ENCODE results near the gene MYH13.
A peak's percentile ranks its signal among the peaks of the same experiment; 100 is the strongest.

MYH13 gene

DNA sequence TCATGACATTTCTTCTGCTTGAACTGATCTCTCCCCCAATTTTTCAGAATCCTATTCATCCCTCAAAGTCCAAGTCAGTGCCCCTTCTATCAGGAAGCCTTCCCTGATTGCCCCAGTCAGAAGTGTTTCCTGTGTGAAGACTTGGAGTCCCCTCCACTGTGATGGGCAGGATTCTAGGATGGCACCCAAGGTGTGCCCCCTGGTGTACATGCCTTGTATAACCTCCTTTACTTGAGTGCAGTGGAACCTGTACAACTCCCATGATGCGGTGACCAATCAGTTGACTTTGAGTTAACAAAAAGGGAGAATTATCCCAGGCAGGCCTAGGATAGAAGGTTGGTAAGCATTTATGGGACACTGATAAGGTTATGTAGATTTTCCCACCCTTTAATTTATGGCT lies 23.4 kb downstream of the MYH13 start:
- FAIRE-seq, result no peak
- peak; percentile 20 for DNase-seq (ENCODE audit: insufficient read length, low spot score)

DNA sequence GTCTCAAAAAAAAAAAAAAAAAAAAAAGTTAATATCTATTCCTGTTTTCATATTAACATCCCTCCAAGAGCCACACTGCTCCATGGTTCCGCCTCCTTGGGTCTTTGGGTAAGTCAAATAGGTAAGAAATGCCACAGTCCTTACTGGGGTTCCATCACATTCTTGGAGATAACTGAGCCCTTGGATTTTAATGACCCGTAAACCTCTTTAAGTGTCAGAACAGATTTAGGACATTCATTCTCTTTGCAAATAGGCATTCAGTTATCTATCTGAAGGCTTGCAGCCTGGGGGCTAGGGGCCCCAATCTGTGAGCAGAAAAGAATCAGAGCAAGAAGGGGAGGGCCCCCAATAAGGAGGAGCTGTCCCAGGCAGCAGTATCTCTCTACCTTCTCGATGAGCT lies 28.0 kb downstream of the MYH13 start:
- FAIRE-seq, result no peak
- DNase-seq (ENCODE audit: insufficient read length, low spot score), result no peak

GRCh38 chr17:10339051-10339450 lies 33.8 kb downstream of the MYH13 start:
- FAIRE-seq (no peak), DNase-seq (ENCODE audit: insufficient read length, low spot score) (no peak)

DNA sequence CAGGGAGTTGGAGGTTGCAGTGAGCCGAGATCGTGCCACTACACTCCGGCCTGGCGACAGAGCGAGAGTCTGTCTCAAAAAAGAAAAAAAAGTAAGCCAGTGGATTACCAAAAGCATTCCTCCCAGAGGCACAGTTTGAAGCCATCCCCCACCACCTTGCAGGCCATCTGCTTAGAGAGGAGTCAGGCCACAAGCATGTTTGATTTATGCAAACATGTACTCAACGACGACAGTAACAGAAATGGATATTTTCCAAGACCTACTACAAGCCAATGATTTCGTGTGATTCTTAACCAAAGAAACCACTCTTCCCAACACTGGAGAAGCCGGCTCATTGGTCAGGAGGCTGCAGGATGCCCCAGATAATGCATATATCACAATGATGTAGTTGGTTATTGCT lies 34.8 kb downstream of the MYH13 start:
- FAIRE-seq (no peak), DNase-seq (ENCODE audit: insufficient read length, low spot score) (no peak)

DNA sequence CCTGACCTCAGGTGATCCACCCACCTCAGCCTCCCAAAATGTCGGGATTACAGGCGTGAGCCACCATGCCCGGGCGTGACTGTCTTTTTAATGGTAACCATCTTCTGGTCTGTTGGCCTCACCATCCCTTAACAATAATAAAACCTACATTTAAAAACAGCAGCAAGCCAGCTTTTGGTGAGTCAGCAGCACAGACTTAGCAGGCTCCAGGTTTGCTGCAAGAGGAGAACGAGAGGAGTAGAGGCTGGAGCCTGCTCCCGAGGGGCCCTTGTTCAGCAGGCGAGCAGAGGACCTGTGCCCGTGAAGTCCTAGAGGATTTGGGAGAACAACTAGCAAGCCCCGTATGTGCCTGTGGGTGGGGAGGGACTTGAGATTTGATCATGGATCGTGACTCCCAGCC lies 35.7 kb downstream of the MYH13 start:
- DNase-seq (ENCODE audit: insufficient read length, low spot score), result no peak
- FAIRE-seq, result no peak

DNA sequence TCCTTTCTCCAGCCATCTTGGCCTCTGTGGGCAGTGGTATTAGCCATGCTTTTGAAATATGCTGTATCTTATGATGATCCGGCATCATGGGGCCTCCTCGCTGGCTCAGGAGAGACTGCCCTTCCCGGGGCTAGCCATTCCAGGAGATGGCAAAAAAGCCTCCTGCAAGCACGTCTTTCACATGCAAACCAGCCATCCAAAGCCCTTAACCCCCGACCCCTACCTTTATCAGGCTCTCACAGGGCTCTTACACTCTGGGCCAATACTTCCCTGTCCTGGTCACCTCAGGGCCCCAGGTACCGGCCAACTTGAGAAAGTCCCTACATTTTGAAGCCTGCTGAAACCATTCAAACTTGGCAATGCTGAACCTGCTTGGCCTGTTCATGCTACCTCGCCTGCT lies 36.4 kb downstream of the MYH13 start:
- FAIRE-seq (no peak), DNase-seq (ENCODE audit: insufficient read length, low spot score) (no peak)

- no peak for FAIRE-seq
Measured at GRCh38 chr17:10332515-10332914, 40.3 kb downstream of the MYH13 start.

DNA sequence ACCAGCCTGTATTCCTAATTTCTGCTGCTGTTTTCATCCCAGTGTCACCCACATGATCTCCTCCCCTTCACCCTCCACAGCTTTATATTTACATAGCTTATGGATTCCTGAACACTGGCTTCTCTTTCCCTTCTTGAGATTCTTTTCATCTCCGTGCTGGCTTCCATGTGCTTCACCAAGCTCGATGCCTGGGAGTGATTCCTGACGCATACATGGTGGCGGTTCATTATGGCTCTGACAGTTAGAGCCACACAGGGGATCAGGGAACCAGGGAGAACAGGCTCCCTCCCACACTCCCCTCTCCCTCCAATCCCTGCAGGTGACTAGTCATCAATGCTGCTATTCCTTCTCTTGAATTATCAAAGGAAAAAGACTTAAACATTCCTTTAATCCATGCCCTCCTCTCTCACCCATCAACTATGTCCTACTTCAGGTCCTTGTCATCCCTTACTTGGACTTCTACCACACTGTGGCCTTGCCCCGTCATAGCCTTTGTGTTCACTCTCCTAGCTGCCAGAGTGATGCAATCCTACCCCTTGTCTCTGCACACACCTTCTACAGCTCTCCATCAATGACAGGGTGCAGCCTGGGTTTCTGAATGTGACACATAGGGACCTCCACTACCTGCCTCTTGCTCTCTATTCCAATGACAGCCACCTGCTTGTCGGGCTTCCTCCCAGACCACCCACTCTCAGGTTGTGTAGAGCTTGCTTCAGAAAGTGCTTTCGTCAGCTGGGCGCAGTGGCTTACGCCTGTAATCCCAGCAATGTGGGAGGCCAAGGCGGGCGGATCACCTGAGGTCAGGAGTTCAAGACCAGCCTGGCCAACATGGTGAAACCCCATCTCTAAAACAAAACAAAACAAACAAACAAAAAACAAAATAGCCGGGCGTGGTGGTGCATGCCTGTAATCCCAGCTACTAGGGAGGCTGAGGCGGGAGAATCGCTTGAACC lies 43.6 kb downstream of the MYH13 start:
- no peak for FAIRE-seq

More at GRCh38 chr17:10332515-10332914, 40.3 kb downstream of the MYH13 start:
- DNase-seq (ENCODE audit: insufficient read length, low spot score), result no peak

DNA sequence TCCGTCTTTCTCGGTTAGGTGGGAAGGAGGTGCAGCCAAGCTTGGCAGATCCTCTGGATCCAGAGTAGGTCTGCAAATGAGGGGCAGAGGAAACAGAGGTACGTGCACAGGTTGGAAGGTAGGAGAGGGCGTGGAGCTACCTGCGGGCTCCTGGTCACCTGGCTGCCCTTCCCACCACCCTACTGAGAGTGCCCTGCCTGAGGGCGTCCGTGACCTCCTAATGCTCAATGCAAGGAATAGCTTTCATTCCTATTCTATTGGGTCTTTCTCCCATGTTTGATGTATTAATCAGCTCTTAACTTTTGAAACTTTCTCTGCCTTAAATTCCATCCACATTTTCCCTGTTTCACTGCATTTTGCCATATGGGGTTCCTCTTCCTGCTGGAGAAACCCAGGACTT lies 44.6 kb downstream of the MYH13 start:
- DNase-seq (ENCODE audit: insufficient read length, low spot score) (no peak), FAIRE-seq (no peak)

More for the DNA sequence above, 43.6 kb downstream of the MYH13 start:
- DNase-seq (ENCODE audit: insufficient read length, low spot score), result no peak

DNA sequence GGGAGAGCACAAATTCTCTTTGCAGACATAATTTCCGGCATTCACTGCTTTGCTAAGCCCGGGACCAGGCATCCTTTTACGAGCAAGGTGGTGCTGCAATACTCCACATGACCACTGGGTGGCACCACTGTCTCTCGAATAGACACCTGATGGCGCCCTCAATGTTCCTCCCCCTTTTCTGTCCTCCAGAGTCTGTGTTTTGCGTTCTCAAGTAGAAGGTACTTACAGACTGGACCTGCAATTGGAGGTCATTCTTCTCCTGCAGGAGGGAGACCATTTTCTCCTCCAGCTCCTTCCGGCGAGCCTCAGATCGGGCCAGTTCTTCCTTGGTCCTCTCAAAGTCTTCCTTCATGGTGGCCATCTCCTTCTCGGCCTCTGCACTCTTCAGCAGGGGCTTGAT lies 45.2 kb downstream of the MYH13 start:
- FAIRE-seq (peak; percentile 83), DNase-seq (ENCODE audit: insufficient read length, low spot score) (peak; percentile 70)

GRCh38 chr17:10325031-10325695 lies 47.6 kb downstream of the MYH13 start:
- FAIRE-seq, result no peak
- DNase-seq (ENCODE audit: insufficient read length, low spot score), result no peak

DNA sequence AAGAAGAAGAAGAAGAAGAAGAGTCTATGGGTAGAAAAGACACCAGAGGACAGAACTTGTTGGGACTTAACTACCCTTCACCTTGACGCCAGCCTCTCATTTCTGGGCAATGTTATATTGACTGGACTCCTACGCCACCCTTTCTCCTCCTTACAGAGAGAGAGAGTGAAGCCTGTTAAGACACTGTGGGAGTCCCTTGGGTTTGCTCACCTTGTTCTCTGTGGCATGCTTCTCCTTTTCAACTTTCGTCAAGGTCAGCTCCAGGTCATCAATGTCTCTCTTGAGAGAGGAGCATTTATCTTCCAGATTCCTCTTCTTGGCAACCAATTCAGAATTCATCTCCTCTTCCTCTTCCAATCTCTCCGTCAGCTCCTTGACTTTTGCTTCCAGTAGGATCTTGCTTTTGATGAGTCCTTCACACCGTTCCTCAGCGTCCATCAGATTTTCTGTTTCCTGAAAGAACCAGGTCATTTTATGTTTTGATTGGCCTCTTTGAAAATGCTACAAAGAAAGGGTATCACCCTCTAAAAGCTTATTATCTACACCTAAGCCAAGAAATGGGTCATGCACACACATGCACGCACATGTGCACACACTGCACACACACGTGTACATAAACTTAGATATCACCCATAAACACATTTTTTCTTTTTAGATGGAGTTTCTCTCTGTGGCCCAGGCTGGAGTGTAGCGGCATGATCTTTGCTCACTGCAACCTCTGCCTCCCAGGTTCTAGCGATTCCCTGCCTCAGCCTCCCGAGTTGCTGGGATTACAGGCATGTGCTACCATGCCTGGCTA lies 48.8 kb downstream of the MYH13 start:
- no peak for FAIRE-seq
- no peak for DNase-seq (ENCODE audit: insufficient read length, low spot score)

GRCh38 chr17:10318535-10318934 lies 54.3 kb downstream of the MYH13 start:
- FAIRE-seq (no peak), DNase-seq (ENCODE audit: insufficient read length, low spot score) (no peak)

- no peak for DNase-seq (ENCODE audit: insufficient read length, low spot score)
Measured at GRCh38 chr17:10317543-10317834, 55.3 kb downstream of the MYH13 start.

DNA sequence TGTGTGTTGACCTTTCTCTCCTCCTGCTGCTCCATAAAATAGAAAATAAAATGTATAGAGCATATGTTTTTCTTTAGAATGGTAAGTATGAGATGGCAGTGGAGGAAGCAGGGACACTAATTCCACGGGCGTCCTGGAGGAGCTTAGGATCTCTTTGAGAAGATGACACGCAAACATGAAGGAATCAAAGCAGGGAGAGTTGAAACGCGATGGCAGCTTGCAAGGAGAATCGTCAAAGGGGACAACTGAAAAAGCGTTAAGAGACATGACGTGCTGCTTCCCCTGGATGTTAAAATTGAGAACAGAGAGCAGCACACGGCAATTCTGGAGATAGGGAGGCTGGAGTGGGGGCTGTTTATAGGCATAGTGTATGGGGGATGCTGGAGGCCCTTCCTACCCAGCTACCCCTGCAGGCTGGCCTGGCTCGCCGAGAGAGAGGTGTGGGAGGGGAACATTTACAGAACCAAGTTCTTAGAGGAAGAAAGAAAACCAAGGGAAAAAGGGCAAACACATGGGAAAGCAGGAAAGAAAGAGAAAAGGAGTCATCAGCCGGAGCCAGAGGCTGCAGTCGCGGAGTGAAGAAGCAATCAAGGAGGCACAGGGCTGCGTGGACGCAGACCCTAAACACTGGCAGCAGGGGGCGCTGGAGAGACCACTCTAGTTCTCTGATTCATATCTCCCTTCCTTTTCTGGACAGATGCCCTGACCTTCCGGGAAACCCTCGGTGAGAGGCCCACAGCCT lies 55.8 kb downstream of the MYH13 start:
- FAIRE-seq (peak; percentile 61), DNase-seq (ENCODE audit: insufficient read length, low spot score) (peak; percentile 53)

More at GRCh38 chr17:10317543-10317834, 55.3 kb downstream of the MYH13 start:
- no peak for FAIRE-seq

GRCh38 chr17:10314329-10314728 lies 58.5 kb downstream of the MYH13 start:
- FAIRE-seq, result no peak
- DNase-seq (ENCODE audit: insufficient read length, low spot score), result no peak

GRCh38 chr17:10313037-10313672 lies 59.7 kb downstream of the MYH13 start:
- no peak for FAIRE-seq
- DNase-seq (ENCODE audit: insufficient read length, low spot score), result no peak

GRCh38 chr17:10311131-10311530 lies 61.7 kb downstream of the MYH13 start:
- no peak for FAIRE-seq
- DNase-seq (ENCODE audit: insufficient read length, low spot score), result no peak

- FAIRE-seq (no peak), DNase-seq (ENCODE audit: insufficient read length, low spot score) (no peak)
Measured at GRCh38 chr17:10309003-10309974, 63.5 kb downstream of the MYH13 start.

Data from GM19239 (cell line).